ENCODE data around the gene TLE1. TPM values are rescaled to one million over a fixed set of nuclear protein-coding genes. Genes with fewer than 3 reads are reported as not detected.

Gene TLE1
- total and polyA plus RNA-seq, 10 of the 15 experiments (the other 5 are each of a cell fraction or from before 2014, with no cell fraction given), result 0.04 to 0.23 (median 0.10) TPM; not detected in 6

DNA sequence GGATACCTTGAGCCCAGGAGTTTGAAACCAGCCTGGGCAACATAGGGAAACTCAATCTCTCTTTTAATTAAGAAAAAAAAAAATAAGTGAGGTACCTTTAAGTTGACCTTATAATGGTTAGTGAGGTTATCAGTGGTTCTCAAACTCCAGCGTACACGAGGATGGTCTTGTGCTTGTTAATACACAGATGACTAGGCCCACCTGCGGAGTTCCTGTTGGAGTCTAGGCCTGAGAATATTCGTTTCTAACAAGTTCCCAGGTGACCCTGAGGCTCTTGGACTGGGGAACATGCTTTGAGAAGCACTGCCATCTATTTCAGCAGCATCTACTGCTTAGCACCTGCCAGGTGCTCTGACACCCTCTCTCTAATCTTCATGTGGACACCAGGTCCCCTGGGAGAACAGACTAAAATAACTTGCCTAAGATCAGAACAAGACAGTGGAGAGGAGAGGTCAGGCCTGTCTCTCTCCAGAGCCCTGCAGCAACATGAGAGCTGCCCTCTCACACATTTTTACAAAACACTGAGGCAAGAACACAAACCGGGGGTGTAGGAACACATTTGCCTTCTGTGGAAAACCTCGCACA, 24.6 kb downstream of the TLE1 start:
- no peaks in the 10 kb centered on the region for H3K36me3 ChIP-seq (ENCODE audit: control insufficient read depth in 2 of 2, insufficient read depth in 2 of 2, low read length in 1 of 2)
- TF ChIP-seq ZNF622 (IDR thresholded peaks at IDR 0.05) (no peak), GATAD2B (conservative IDR thresholded peaks at IDR 0.05; ENCODE audit: low read depth) (no peak), TCF3 (IDR thresholded peaks at IDR 0.05; ENCODE audit: borderline replicate concordance, insufficient read depth, low read depth, low read length) (no peak), MYC (IDR thresholded peaks at IDR 0.05; ENCODE audit: insufficient read depth, insufficient read length, insufficient replicate concordance, low read length, severe bottlenecking) (no peak), CHD4 (IDR thresholded peaks at IDR 0.05) (no peak), ZNF24 (IDR thresholded peaks at IDR 0.05) (no peak), NR2C1 (IDR thresholded peaks at IDR 0.05) (no peak), NFIC (IDR thresholded peaks at IDR 0.05; ENCODE audit: low read depth, low read length) (no peak)
- TF ChIP-seq, protein P1, sequence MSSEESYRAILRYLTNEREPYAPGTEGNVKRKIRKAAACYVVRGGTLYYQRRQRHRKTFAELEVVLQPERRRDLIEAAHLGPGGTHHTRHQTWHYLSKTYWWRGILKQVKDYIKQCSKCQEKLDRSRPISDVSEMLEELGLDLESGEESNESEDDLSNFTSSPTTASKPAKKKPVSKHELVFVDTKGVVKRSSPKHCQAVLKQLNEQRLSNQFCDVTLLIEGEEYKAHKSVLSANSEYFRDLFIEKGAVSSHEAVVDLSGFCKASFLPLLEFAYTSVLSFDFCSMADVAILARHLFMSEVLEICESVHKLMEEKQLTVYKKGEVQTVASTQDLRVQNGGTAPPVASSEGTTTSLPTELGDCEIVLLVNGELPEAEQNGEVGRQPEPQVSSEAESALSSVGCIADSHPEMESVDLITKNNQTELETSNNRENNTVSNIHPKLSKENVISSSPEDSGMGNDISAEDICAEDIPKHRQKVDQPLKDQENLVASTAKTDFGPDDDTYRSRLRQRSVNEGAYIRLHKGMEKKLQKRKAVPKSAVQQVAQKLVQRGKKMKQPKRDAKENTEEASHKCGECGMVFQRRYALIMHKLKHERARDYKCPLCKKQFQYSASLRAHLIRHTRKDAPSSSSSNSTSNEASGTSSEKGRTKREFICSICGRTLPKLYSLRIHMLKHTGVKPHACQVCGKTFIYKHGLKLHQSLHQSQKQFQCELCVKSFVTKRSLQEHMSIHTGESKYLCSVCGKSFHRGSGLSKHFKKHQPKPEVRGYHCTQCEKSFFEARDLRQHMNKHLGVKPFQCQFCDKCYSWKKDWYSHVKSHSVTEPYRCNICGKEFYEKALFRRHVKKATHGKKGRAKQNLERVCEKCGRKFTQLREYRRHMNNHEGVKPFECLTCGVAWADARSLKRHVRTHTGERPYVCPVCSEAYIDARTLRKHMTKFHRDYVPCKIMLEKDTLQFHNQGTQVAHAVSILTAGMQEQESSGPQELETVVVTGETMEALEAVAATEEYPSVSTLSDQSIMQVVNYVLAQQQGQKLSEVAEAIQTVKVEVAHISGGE (CRISPR knock-in tag; IDR thresholded peaks at IDR 0.05), result no peak
- intact Hi-C loops (cut with micrococcal nuclease; ENCODE audit: unreplicated experiment), result no loop called here
- POLR2A ChIA-PET, result interaction anchor here (0.6 kb wide), 1 partner anchor 719 kb away, joined by 3 read pairs; no protein-coding TSS in a partner anchor
- H3K9me3 ChIP-seq (replicated peaks; ENCODE audit: control insufficient read depth, insufficient read depth, low read length), result no peaks in the 10 kb centered on the region
- H4K20me1 ChIP-seq (ENCODE audit: control insufficient read depth, insufficient read depth), result no peaks in the 10 kb centered on the region
- in situ Hi-C loops (cut with MboI), result no loop called here
- ATAC-seq (no peak), FAIRE-seq (no peak), DNase-seq (ENCODE audit: low read depth, low spot score) (no peak)
- no peak overlapping the region for H3K4me3 ChIP-seq
- no TSS peak for BruUV-seq (replicated peaks)
- SMC1A ChIA-PET (ENCODE audit: uncharacterized antibody, unreplicated experiment), result no interaction called here
- RAD21 ChIA-PET (ENCODE audit: unreplicated experiment), result no interaction called here
- 9% methylated on average over 6 of the region's 6 CpGs for WGBS (ENCODE audit: insufficient coverage, insufficient replicate concordance, low lambda C conversion rate, missing lambda C conversion rate)
- H2AFZ ChIP-seq (ENCODE audit: control insufficient read depth, low read depth, low read length), result no peak overlapping the region
- no peak overlapping the region for H3K27ac ChIP-seq (ENCODE audit: control insufficient read depth, insufficient read depth)
- H3K4me2 ChIP-seq (ENCODE audit: control insufficient read depth, insufficient read depth), result no peak overlapping the region
- H3K79me2 ChIP-seq (ENCODE audit: control insufficient read depth, insufficient read depth, low read length), result no peaks in the 10 kb centered on the region
- no peaks in the 10 kb centered on the region for H3K27me3 ChIP-seq (replicated peaks in 1 of 2; ENCODE audit: control insufficient read depth in 2 of 2, insufficient read depth in 2 of 2, low read length in 1 of 2)
- no peaks in the 10 kb centered on the region for H3K4me1 ChIP-seq (ENCODE audit: control insufficient read depth, insufficient read depth, low read length)
- no peak overlapping the region for H3K9ac ChIP-seq (ENCODE audit: control insufficient read depth, insufficient read depth, low read length)
- CTCF ChIA-PET, result interaction anchor here (0.8 kb wide), 1 partner anchor 1895 kb away, joined by 3 read pairs; no protein-coding TSS in a partner anchor

All from GM12878 (cell line).